GM12878 (cell line): ENCODE results near the gene SENP6. TPM values are rescaled to one million over a fixed set of nuclear protein-coding genes. Genes with fewer than 3 reads are reported as not detected.

Source experiments
- ATAC-seq: fragments of 200-7000 bp; cut with Tn5 transposase; 3 replicates; pipeline ENCODE4 v1.9.1; 2020; ENCODE audit warnings: mild to moderate bottlenecking, moderate library complexity
- BruUV-seq: library from RNA; stranded (reverse); fragments of 400-500 nt; replicated peaks from 2 replicates; lab custom pipeline; 2021; lab: Mats Ljungman, UMichigan
- CTCF ChIA-PET: fragments of 300-600 bp; sonication (Branson Sonifier 250); formaldehyde crosslinking; extraction: SDS; loops from one replicate; lab custom pipeline; 2021; ENCODE audit warnings: inconsistent platforms; lab: Yijun Ruan, JAX
- POLR2A ChIA-PET: fragments of 350-600 bp; formaldehyde crosslinking; extraction: SDS; loops from one replicate; lab custom pipeline; 2021; ENCODE audit warnings: inconsistent platforms; lab: Charles Lee
- RAD21 ChIA-PET: fragments of 300-600 bp; sonication (Branson Sonifier 250); formaldehyde crosslinking; loops from one replicate; lab custom pipeline; 2023; ENCODE audit warnings: antibody characterized with exemption; ENCODE audit not compliant: unreplicated experiment; lab: Charles Lee
- SMC1A ChIA-PET: fragments of 300-600 bp; sonication (Branson Sonifier 250); formaldehyde crosslinking; loops from one replicate; lab custom pipeline; 2023; ENCODE audit not compliant: unreplicated experiment, uncharacterized antibody; lab: Charles Lee
- DNase-seq: peaks from one replicate; pipeline ENCODE4 v3.0.0-alpha.2; 2011; ENCODE audit warnings: low read depth, low spot score
- FAIRE-seq: peaks from 3 replicates; lab custom pipeline; 2011; peaks lifted over from hg19 to GRCh38; lab: Jason Lieb, UNC
- H2AFZ ChIP-seq: 2 replicates; pipeline ENCODE4 v1.6.0; 2011; ENCODE audit warnings: low read depth, low read length, control low read depth; ENCODE audit not compliant: control insufficient read depth
- H3K27ac ChIP-seq: 2 replicates; pipeline ENCODE4 v1.5.1; 2011; ENCODE audit warnings: control low read depth; ENCODE audit not compliant: control insufficient read depth, insufficient read depth
- H3K27me3 ChIP-seq, 2 experiments: replicated peaks in 1 of 2; 2 replicates each; pipeline versions ENCODE4 v1.6.0 to v1.6.1; 2011; ENCODE audit warnings: low read length in 1 of 2; ENCODE audit not compliant: control insufficient read depth in 2 of 2, insufficient read depth in 2 of 2
- H3K36me3 ChIP-seq, 2 experiments: 2 replicates each; pipeline ENCODE4 v1.5.1; 2011; ENCODE audit warnings: low read length in 1 of 2; ENCODE audit not compliant: control insufficient read depth in 2 of 2, insufficient read depth in 2 of 2
- H3K4me1 ChIP-seq: 2 replicates; pipeline ENCODE4 v1.6.1; 2011; ENCODE audit warnings: mild to moderate bottlenecking, low read length, moderate library complexity, mixed read lengths; ENCODE audit not compliant: control insufficient read depth, insufficient read depth
- H3K4me2 ChIP-seq: 2 replicates; pipeline ENCODE4 v1.6.0; 2011; ENCODE audit warnings: control low read depth; ENCODE audit not compliant: control insufficient read depth, insufficient read depth
- H3K4me3 ChIP-seq: fragments of 200-600 bp; sonication (generic); 2 replicates; pipeline ENCODE4 v1.5.1; 2016
- H3K79me2 ChIP-seq: 2 replicates; pipeline ENCODE4 v1.6.0; 2011; ENCODE audit warnings: low read length; ENCODE audit not compliant: control insufficient read depth, insufficient read depth
- H3K9ac ChIP-seq: 2 replicates; pipeline ENCODE4 v1.8.0; 2011; ENCODE audit warnings: low read length, control low read depth, mixed read lengths; ENCODE audit not compliant: control insufficient read depth, insufficient read depth
- H3K9me3 ChIP-seq: replicated peaks from 3 replicates; pipeline ENCODE4 v1.5.1; 2011; ENCODE audit warnings: mild to moderate bottlenecking, low read length; ENCODE audit not compliant: control insufficient read depth, insufficient read depth
- H4K20me1 ChIP-seq: 2 replicates; pipeline ENCODE4 v1.6.0; 2011; ENCODE audit not compliant: control insufficient read depth, insufficient read depth
- CBX5 ChIP-seq: sonication (generic); IDR thresholded peaks from 2 replicates; pipeline ENCODE4 v1.6.1; 2016; ENCODE audit warnings: low read depth, moderate library complexity, mild to moderate bottlenecking, inconsistent platforms
- IRF5 ChIP-seq: fragments of 450-650 bp; IDR thresholded peaks from 2 replicates; pipeline ENCODE4 v1.6.1; 2017; ENCODE audit warnings: borderline replicate concordance
- RUNX3 ChIP-seq: IDR thresholded peaks from 2 replicates; pipeline ENCODE4 v1.6.1; 2012; ENCODE audit warnings: low read length, inconsistent platforms
- YY1 ChIP-seq: IDR thresholded peaks from 2 replicates; pipeline ENCODE4 v1.6.1; 2011; ENCODE audit warnings: low read depth, mild to moderate bottlenecking, low read length
- WGBS: methylation state at CpG from one replicate; pipeline ENCODE4 v1.1.6; 2016; ENCODE audit warnings: low lambda C conversion rate; ENCODE audit not compliant: insufficient replicate concordance, insufficient coverage; ENCODE audit errors: missing lambda C conversion rate; 5-methylcytosine and 5-hydroxymethylcytosine counted together
- in situ Hi-C: fragments of 300-500 bp; cut with MboI; formaldehyde crosslinking; loops from 9 replicates; pipeline ENCODE4 v1.14.3; 2018; ENCODE audit warnings: mixed read lengths
- intact Hi-C: fragments of 100-400 bp; cut with micrococcal nuclease; formaldehyde crosslinking; loops from one replicate; pipeline ENCODE4 v1.14.2; 2022; ENCODE audit not compliant: unreplicated experiment
- polyA plus RNA-seq, 11 experiments: library from polyadenylated mRNA; depleted of rRNA in 4 of 11; unstranded in 6 of 11; stranded (reverse) in 5 of 11; fragments of >200 nt; fragmentation: Nextera tagmentation in 4 of 11; fragmentation: Illumina TruSeq in 1 of 11; extraction: Ambion mirVana in 4 of 11; extraction: Trizol in 1 of 11; gene quantifications; 1 replicate in 1 of 11; 2 replicates in 10 of 11; pipeline versions ENCODE4 v1.2.1 to v1.2.3, GENCODE V29; 2011 to 2016; ENCODE audit warnings: inconsistent platforms in 2 of 11, missing spikeins in 2 of 11, low read depth in 1 of 11
- total RNA-seq, 4 experiments: library from RNA; depleted of rRNA in 3 of 4; stranded (reverse); fragments of >200 nt in 3 of 4; fragmentation: Illumina TruSeq in 1 of 4; extraction: Trizol in 1 of 4; gene quantifications; 2 replicates each; pipeline versions ENCODE4 v1.2.1 to v1.2.3, GENCODE V29; 2013 to 2021

SENP6 gene
- total and polyA plus RNA-seq, 10 of the 15 experiments (the other 5 are each of a cell fraction or from before 2014, with no cell fraction given), result 10.7 to 70.0 (median 42.3) TPM

GRCh38 chr6:75611702-75612375, 10.2 kb downstream of the SENP6 start:
- H3K79me2 ChIP-seq, result peaks cover 96% of the 10 kb centered on the region
- intact Hi-C loops, result no loop called here
- H3K9me3 ChIP-seq, result no peaks in the 10 kb centered on the region; the same call in 1 of the 3 replicates
- peaks cover 34% of the 10 kb centered on the region for H3K4me1 ChIP-seq
- TF ChIP-seq YY1 (0 out of 2 replicates have a peak, but pooled peaks have one; percentile 14), RUNX3 (peak; percentile 77), CBX5 (0 out of 2 replicates have a peak, but pooled peaks have one; percentile 37), IRF5 (no peak)
- TF ChIP-seq, all 136 proteins: peak for 3
- Histone ChIP-seq H3K4me2 (peak overlapping the region; percentile 45), H4K20me1 (peaks cover 4% of the 10 kb centered on the region; the same call in 1 of the 2 replicates), H3K9ac (no peak overlapping the region), H3K27ac (peak overlapping the region; percentile 20; the same call in 1 of the 2 replicates), H3K27me3 (no peaks in the 10 kb centered on the region), H3K4me3 (0 out of 2 replicates have a peak overlapping the region, but pooled peaks have one; percentile 45), H2AFZ (no peak overlapping the region), H3K36me3 (no peaks in the 10 kb centered on the region; a peak in 1 of 4 replicates)
- FAIRE-seq, result peak; percentile 23
- SMC1A ChIA-PET, result interaction anchor here (0.7 to 1.5 kb wide), 7 partner anchors 8 to 187 kb away, joined by 3 to 6 read pairs (median 3); partner anchors contain the start of gene SENP6
- CTCF ChIA-PET, result interaction anchor here (0.6 to 1.3 kb wide), 5 partner anchors 9 to 344 kb away, joined by 3 to 5 read pairs (median 3); no protein-coding TSS in a partner anchor
- BruUV-seq, result no TSS peak
- 54% methylated on average over 5 of the region's 5 CpGs for WGBS
- in situ Hi-C loops, result no loop called here
- RAD21 ChIA-PET, result interaction anchor here (0.6 to 1.3 kb wide), 6 partner anchors 8 to 403 kb away, joined by 3 to 5 read pairs (median 4); no protein-coding TSS in a partner anchor
- POLR2A ChIA-PET, result interaction anchor here (1.4 to 3.3 kb wide), 2 partner anchors 8 to 9 kb away, joined by 3 to 22 read pairs; partner anchors contain the start of gene SENP6
- DNase-seq, result no peak
- peak; percentile 46 for ATAC-seq
